ENCODE measurements around the gene PCK2. TPM values are rescaled to one million over a fixed set of nuclear protein-coding genes. Genes with fewer than 3 reads are reported as not detected.

The PCK2 gene
- total and polyA plus RNA-seq, 4 donors, result 39.8 to 250 (median 221) TPM

- Histone ChIP-seq H3K27ac (ENCODE audit: low read depth in 1 of 2, low read length in 2 of 2) (no peak within 1 kb of the TSS), H3K27me3 (ENCODE audit: control insufficient read depth in 4 of 4, insufficient read depth in 4 of 4, low read length in 3 of 4) (no peaks in the 10 kb centered on the region), H3K9me3 (ENCODE audit: control insufficient read depth in 4 of 4, low read length in 3 of 4) (no peaks in the 10 kb centered on the region), H3K4me1 (ENCODE audit: control insufficient read depth in 4 of 4, insufficient read depth in 4 of 4, low read length in 3 of 4) (peaks cover 10 to 25% (median 15%) of the 10 kb centered on the region in 4 donors), H3K9ac (ENCODE audit: low read depth in 1 of 2, low read length in 2 of 2) (peak within 1 kb of the TSS; percentile 48 to 77), H3K36me3 (ENCODE audit: control insufficient read depth in 4 of 4, insufficient read depth in 3 of 4, low read depth in 1 of 4, low read length in 3 of 4) (no peaks in the 10 kb centered on the region), H3K4me3 (ENCODE audit: low read depth in 1 of 3, low read length in 3 of 3) (peak within 1 kb of the TSS; percentile 63 to 66 (median 63))
- WGBS, result under 1% methylated on average over 92 of the region's 92 CpGs
- TF ChIP-seq TAF1 (conservative IDR thresholded peaks at IDR 0.05) (no peak), REST (IDR thresholded peaks at IDR 0.05) (peak; percentile 94)
- peak; percentile 58 for DNase-seq (ENCODE audit: low spot score)
Measured at GRCh38 chr14:24051789-24052655, 42.1 kb upstream of the PCK2 start, which contains the start of gene CARMIL3. Gene CARMIL3 (plus strand): TSS chr14:24052009. CDS start chr14:24052154, 145 bp downstream.

GRCh38 chr14:24052656-24053547 is 41.2 kb upstream of the PCK2 start:
- Histone ChIP-seq H3K27ac (ENCODE audit: low read depth in 1 of 2, low read length in 2 of 2) (no peak overlapping the region), H3K36me3 (ENCODE audit: control insufficient read depth in 4 of 4, insufficient read depth in 3 of 4, low read depth in 1 of 4, low read length in 3 of 4) (no peaks in the 10 kb centered on the region), H3K27me3 (ENCODE audit: control insufficient read depth in 4 of 4, insufficient read depth in 4 of 4, low read length in 3 of 4) (no peaks in the 10 kb centered on the region), H3K9ac (ENCODE audit: low read depth in 1 of 2, low read length in 2 of 2) (no peak overlapping the region), H3K4me1 (ENCODE audit: control insufficient read depth in 4 of 4, insufficient read depth in 4 of 4, low read length in 3 of 4) (peaks cover 10 to 34% (median 22%) of the 10 kb centered on the region in 4 donors), H3K4me3 (ENCODE audit: low read depth in 1 of 3, low read length in 3 of 3) (peak overlapping the region in 1 of 3 donors; percentile 63), H3K9me3 (ENCODE audit: control insufficient read depth in 4 of 4, low read length in 3 of 4) (no peaks in the 10 kb centered on the region)
- WGBS, result 65% methylated on average over 20 of the region's 20 CpGs
- TF ChIP-seq RAD21 (IDR thresholded peaks at IDR 0.05) (no peak), RXRA (IDR thresholded peaks at IDR 0.05) (no peak)
- DNase-seq (ENCODE audit: low spot score), result no peak

GRCh38 chr14:24053548-24054323 is 40.4 kb upstream of the PCK2 start:
- Histone ChIP-seq H3K9me3 (ENCODE audit: control insufficient read depth in 4 of 4, low read length in 3 of 4) (no peaks in the 10 kb centered on the region), H3K36me3 (ENCODE audit: control insufficient read depth in 4 of 4, insufficient read depth in 3 of 4, low read depth in 1 of 4, low read length in 3 of 4) (no peaks in the 10 kb centered on the region), H3K4me1 (ENCODE audit: control insufficient read depth in 4 of 4, insufficient read depth in 4 of 4, low read length in 3 of 4) (peaks cover 10 to 42% (median 27%) of the 10 kb centered on the region in 4 donors), H3K27me3 (ENCODE audit: control insufficient read depth in 4 of 4, insufficient read depth in 4 of 4, low read length in 3 of 4) (no peaks in the 10 kb centered on the region), H3K4me3 (ENCODE audit: low read depth in 1 of 3, low read length in 3 of 3) (no peak overlapping the region), H3K9ac (ENCODE audit: low read depth in 1 of 2, low read length in 2 of 2) (no peak overlapping the region), H3K27ac (ENCODE audit: low read depth in 1 of 2, low read length in 2 of 2) (no peak overlapping the region)
- DNase-seq (ENCODE audit: low spot score), result no peak
- 78% methylated on average over 10 of the region's 10 CpGs for WGBS
- no peak for TF ChIP-seq ATF3 (IDR thresholded peaks at IDR 0.05)
- no peak for TF ChIP-seq CTCF (IDR thresholded peaks at IDR 0.05; ENCODE audit: low read depth, low read length, missing input control)
- no peak for TF ChIP-seq HNF4G (IDR thresholded peaks at IDR 0.05)
- no peak for TF ChIP-seq FOXA1 (IDR thresholded peaks at IDR 0.05)
- no peak for TF ChIP-seq MAX (IDR thresholded peaks at IDR 0.05)
- no peak for TF ChIP-seq TAF1 (conservative IDR thresholded peaks at IDR 0.05)
- no peak for TF ChIP-seq EGR1 (IDR thresholded peaks at IDR 0.05; ENCODE audit: low read depth in 2 of 2)
- TF ChIP-seq RXRA (IDR thresholded peaks at IDR 0.05), result no peak
- no peak for TF ChIP-seq HNF4A (conservative IDR thresholded peaks at IDR 0.05)
- no peak for TF ChIP-seq SP1 (IDR thresholded peaks at IDR 0.05)
- no peak for TF ChIP-seq ZBTB33 (IDR thresholded peaks at IDR 0.05)
- no peak for TF ChIP-seq FOXA2 (IDR thresholded peaks at IDR 0.05)
- no peak for TF ChIP-seq YY1 (IDR thresholded peaks at IDR 0.05)

Measured in liver (tissue), 9 donors.